GM12864 (cell line): ENCODE data around the gene MT1E.

Source experiments
- DNase-seq: peaks from one replicate; pipeline ENCODE4 v3.0.0-alpha.2; 2011; ENCODE audit warnings: low read depth
- H3K4me3 ChIP-seq: 2 replicates; pipeline ENCODE4 v1.5.1; 2011; ENCODE audit warnings: mild to moderate bottlenecking, low read depth, low read length, control low read depth
- TF ChIP-seq, protein P1 (sequence below): IDR thresholded peaks from 2 replicates; pipeline ENCODE4 v1.5.1; 2011; ENCODE audit warnings: low read depth, mild to moderate bottlenecking, moderate library complexity, low read length, control low read depth, inconsistent platforms; ENCODE audit errors: missing control alignments

MT1E gene

DNA sequence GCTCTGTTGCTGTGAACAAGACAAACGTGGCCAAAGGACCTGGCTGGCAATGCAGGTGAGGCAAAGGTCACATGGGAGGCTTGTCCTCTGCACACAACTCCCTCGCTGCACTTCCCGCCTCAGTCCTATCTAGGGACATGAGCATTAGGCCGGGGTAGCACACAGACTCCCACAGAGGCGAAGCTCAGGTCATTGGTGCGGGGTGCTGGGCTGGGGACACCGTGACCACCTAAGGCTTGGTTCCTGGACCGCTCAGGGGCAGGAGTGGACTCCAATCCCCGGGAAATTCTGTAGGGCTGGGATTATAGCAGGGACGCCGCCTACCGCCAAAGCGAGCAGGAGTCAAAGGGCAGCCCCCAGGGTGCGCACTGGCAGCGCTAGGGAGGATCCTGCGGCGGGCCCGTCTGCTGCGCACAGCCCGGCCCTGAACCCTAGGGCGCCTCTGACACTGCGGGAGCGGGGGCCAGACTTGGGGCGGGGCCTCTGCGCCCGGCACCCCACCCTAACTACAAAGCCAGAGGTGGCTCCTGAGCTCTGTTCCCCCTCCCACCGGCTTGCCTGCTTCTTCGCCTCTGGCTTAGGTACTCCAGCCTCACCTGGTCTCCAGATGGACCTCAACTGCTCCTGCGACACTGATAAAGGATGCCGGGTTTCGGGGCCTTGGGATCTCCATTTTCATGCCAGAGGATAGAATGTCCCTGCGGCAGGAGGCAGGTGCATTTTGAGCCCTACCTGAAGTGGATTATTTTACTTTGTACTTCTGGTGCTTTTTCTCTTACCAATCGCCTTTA lies 22.3 kb downstream of the MT1E start:
- H3K4me3 ChIP-seq: no peak overlapping the region
- TF ChIP-seq, protein P1, sequence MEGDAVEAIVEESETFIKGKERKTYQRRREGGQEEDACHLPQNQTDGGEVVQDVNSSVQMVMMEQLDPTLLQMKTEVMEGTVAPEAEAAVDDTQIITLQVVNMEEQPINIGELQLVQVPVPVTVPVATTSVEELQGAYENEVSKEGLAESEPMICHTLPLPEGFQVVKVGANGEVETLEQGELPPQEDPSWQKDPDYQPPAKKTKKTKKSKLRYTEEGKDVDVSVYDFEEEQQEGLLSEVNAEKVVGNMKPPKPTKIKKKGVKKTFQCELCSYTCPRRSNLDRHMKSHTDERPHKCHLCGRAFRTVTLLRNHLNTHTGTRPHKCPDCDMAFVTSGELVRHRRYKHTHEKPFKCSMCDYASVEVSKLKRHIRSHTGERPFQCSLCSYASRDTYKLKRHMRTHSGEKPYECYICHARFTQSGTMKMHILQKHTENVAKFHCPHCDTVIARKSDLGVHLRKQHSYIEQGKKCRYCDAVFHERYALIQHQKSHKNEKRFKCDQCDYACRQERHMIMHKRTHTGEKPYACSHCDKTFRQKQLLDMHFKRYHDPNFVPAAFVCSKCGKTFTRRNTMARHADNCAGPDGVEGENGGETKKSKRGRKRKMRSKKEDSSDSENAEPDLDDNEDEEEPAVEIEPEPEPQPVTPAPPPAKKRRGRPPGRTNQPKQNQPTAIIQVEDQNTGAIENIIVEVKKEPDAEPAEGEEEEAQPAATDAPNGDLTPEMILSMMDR: no peak
- DNase-seq: no peak

- H3K4me3 ChIP-seq: no peak overlapping the region
These were observed 23.7 kb downstream of the MT1E start for GRCh38 chr16:56649271-56649670.

DNA sequence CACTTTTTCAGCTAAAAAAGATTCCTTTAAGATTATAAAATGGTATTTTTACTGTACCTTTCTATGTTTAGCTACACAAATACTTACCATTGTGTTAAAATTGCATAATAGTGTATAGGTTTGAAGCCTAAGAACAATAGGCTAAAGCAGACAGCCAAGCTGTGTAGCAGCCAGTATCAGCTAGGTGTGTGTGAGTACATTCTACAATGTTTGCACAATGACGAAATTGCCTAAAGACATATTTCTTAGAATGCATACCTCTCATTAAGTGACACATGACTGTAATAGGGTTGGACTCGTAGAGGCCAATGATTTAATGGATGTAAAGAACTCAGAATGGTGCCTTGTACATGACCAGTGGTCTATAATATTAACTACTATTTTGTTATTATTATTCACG lies 24.2 kb downstream of the MT1E start:
- DNase-seq: no peak
- no peak overlapping the region for H3K4me3 ChIP-seq
- TF ChIP-seq, protein P1: no peak

More at GRCh38 chr16:56649271-56649670, 23.7 kb downstream of the MT1E start:
- DNase-seq: no peak
- TF ChIP-seq, protein P1: no peak

DNA sequence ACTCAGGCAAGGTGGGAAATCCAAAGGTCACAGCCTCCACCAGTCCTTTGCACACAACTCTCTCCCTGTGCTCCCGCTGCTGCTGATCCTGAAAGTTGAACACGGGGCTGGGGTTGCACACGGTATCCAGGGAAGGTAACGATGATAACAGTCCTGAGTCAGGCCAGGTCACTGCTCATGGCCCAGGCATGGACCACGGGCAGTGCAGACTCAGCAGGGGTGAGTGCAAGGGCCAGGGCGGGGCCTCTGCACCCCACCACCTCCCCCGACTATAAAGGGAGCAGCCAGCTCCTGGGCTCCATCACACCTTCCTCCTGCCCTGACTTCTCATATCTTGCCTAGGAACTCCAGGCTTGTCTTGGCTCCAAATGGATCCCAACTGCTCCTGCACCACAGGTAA lies 26.0 kb downstream of the MT1E start, which contains the start of gene MT1B:
Gene MT1B (plus strand): TSS at position 301 of the 400 bp plus-strand sequence. CDS start 68 bp downstream, at position 369.
- TF ChIP-seq, protein P1: no peak
- DNase-seq: no peak
- H3K4me3 ChIP-seq: no peak within 1 kb of the TSS

DNA sequence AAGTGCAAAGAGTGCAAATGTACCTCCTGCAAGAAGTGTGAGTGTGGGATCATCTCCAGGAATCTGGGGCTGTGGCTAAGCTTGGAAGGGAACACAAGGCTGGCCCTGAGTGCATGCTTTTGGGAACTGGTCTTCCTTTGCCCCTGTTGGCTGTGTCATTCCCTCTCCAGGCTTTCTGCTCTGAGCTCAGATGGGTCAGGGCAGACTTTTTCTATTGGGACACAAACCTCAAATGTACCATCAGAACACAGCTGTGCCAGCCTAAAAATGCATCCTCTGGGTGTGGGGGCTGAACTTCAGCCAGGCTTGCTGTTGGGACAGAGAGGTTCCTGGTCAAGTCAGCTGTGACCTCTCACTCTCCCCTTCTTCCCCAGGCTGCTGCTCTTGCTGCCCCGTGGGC lies 27.0 kb downstream of the MT1E start:
- no peak for DNase-seq
- TF ChIP-seq, protein P1: no peak
- no peak overlapping the region for H3K4me3 ChIP-seq

GRCh38 chr16:56653218-56653617 lies 27.6 kb downstream of the MT1E start:
- no peak for DNase-seq
- H3K4me3 ChIP-seq: no peak overlapping the region
- TF ChIP-seq, protein P1: no peak
